ENCODE measurements around the gene NEK6.
A peak's percentile ranks its signal among the peaks of the same experiment; 100 is the strongest.
"Not testable (repeated sequence)": the region's sequence is repeated elsewhere in the genome, so short reads cannot be mapped to it uniquely, and the experiment has no call there.

NEK6 gene

DNA sequence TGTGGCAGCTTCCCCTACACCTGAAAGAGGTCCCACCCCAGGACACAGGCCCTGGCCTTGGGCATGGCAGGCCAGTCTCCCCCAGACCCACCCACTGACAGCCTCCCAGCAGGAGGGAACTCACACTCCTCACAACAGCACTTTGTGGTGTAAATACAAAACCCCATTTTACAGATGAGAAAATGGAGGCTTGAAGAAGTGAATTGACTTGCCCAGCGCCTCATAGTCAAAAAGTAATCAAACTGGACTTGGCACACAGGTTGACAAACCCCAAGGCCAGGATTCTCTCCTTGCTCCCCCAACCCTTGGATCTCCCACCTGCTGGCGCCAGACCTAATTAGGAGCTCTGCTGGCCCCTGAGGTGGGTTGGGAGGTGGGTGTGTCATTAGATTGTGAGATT is 29.2 kb upstream of the NEK6 start:
- DNase-seq (ENCODE audit: low spot score), result no peak

GRCh38 chr9:124231095-124231737 is 26.5 kb upstream of the NEK6 start:
- no peak for DNase-seq (ENCODE audit: low spot score)

GRCh38 chr9:124238546-124239140 is 19.1 kb upstream of the NEK6 start:
- no peak for DNase-seq (ENCODE audit: low spot score)

GRCh38 chr9:124239249-124240073 is 18.3 kb upstream of the NEK6 start:
- no peak for DNase-seq (ENCODE audit: low spot score)

DNA sequence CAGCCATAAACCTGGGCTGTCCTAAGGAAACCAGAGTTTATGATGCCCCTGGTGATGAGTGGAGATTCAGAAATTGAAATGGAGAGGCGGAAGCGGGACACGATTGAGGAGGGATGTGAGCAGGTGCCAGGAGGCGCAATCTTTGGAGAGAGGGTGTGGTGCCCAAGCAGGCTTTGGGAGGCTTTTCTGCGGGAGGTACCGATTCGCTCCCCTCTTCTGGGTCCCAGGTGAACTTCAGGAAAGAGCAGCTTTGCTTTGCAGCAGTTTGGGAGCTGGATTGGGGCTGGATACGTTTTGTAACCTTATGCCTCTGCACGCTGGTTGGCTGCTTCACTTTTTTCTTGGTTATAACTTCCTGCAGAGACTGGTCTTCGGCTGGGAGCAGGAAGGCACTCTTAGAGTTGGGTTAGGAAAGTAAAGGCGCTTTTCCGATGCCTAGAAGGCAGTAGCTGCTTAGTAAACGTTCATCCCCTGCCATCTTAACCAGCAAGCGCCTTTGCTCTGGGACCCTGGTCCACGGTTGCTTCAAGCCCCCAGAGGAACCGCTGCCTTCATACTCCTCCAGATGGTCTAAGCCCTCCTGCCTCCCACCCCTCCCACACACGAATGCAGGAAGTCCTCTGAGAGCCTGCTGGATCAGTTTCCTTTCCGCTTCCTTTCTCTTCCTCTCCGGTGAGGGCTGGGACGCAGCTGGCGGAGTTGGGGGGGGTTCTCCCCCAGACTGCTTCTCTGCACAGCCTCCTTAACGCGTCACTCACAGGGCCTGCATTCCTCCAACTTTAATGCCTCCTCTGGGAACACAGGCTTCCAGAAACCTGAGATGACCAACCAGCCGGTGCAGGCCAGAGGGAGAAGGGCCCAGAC is 15.2 kb upstream of the NEK6 start:
- no peak for DNase-seq (ENCODE audit: low spot score)

DNA sequence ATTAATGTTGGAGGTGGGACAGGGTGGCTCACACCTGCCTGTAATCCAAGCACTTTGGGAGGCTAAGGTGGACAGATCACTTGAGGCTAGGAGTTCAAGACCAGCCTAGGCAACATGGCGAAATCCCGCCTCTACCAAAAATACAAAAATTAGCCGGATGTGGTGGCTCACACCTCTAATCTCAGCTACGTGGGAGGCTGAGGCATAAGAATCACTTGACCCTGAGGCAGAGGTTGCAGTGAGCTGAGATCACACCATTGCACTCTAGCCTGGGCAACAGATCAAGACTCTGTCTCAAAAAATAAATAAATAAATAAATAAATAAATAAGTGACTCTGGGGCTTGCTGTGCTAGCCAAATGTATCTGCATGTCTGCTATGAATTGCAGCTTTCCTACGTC is 10.4 kb upstream of the NEK6 start:
- not testable (repeated sequence) for DNase-seq (ENCODE audit: low spot score)

DNA sequence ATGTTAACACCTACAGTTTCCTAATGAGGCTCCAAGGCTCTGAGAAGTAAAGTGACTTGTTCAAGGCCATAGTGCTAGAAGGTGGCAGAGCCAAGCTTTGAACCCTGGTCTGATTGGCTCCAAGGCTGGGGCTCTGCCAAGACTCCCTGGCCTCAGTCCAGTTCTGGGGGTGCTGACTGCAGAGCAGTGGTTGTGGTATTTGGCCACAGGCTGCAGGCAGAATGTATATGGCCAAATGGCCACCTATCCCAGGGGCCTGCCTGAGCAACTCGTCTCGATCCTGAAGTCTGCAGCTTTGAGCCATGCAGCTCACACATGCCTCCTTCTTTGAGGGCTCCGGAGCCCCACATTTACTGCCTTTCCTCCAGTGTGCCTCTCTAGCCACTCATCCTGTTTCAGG is 9.7 kb upstream of the NEK6 start:
- DNase-seq (ENCODE audit: low spot score), result no peak

DNA sequence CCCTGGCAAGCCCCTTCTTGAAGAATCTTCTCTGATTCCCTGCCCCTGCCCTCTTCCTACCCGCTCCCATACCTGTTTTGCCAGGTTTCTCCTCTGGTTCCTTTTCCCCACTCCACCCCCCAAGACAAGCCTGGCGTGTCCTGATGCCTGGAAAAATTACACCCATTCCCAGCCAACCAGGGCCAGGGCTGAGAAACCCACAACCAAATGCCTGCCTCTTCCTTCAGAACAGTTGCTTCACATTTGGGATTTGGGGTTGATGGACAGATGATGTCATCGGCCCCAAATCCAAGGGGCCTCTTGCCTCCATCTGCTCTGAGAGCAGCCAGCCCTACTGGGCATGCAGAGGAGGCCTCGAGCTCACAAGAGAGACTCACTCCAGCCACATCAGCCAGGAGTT is 8.8 kb upstream of the NEK6 start:
- DNase-seq (ENCODE audit: low spot score), result no peak

DNA sequence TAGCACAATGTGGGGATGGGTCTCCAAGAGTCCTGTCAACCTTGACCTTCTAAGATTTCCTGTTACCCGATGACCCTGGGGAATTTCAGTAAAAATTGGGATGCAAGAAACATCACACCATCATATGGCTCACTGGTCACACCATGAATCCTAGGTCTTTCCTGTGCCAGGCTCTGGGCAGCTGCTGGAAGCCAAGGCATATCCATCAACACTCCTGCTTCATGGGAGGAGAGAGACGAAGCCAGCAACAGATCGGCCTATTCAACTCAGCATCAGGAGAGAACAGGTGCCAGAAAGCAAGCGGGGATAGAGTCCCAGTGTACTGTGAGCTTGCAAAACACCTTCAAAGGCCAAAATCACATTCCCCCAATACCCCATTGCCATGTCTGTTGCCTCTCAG is 6.5 kb upstream of the NEK6 start:
- no peak for DNase-seq (ENCODE audit: low spot score)

- DNase-seq (ENCODE audit: low spot score), result peak; percentile 55
Measured at GRCh38 chr9:124251605-124252378, 6.0 kb upstream of the NEK6 start.

- not testable (repeated sequence) for DNase-seq (ENCODE audit: low spot score)
Measured at GRCh38 chr9:124252878-124253277, 4.9 kb upstream of the NEK6 start.

- DNase-seq (ENCODE audit: low spot score), result no peak
Measured at GRCh38 chr9:124254261-124254682, 3.5 kb upstream of the NEK6 start.

DNA sequence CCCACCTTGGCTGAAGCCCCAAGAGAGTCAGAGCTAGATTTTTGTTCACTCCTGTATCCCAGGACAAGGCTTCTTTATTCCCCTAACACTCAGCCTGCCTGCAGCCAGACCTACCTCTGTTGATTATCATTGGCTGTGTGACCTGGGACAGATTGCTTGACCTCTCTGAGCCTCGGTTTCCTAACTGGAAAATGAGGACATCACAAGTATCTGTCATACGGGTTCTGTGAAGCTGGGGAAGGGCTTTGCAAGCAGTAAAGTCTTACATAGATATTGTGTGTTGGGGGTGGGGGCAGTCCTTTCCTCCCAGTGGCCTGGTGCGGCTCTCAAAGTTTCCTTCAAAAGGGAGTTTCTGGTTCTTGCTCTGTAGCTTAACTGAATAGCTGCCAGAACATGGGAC is 2.5 kb upstream of the NEK6 start:
- DNase-seq (ENCODE audit: low spot score), result no peak

DNA sequence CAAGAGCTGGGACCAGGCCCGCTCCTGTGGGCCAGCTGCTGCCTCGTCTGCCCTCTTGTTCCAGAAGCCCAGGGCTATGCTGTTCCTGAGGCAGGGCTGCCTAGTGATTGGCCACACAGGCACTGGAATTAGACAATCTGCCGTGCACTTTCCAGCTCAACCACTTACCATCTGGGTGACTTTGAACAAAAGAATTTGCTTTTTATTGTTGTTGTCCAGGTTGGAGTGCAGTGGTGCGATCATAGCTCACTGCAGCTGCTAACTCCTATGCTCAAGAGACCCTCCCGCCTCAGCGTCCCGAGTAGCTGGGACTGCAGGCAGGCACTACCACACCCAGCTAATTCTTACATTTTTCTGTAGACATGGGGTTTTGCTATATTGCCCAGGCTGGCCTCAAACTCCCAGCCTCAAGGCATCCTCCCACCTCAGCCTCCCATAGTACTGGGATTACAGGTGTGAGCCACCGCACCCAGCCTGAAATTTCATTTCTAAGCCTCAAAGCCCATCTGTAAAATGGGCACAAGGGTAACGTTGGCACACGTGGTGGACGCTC is 1.2 kb upstream of the NEK6 start:
- no peak for DNase-seq (ENCODE audit: low spot score)

DNA sequence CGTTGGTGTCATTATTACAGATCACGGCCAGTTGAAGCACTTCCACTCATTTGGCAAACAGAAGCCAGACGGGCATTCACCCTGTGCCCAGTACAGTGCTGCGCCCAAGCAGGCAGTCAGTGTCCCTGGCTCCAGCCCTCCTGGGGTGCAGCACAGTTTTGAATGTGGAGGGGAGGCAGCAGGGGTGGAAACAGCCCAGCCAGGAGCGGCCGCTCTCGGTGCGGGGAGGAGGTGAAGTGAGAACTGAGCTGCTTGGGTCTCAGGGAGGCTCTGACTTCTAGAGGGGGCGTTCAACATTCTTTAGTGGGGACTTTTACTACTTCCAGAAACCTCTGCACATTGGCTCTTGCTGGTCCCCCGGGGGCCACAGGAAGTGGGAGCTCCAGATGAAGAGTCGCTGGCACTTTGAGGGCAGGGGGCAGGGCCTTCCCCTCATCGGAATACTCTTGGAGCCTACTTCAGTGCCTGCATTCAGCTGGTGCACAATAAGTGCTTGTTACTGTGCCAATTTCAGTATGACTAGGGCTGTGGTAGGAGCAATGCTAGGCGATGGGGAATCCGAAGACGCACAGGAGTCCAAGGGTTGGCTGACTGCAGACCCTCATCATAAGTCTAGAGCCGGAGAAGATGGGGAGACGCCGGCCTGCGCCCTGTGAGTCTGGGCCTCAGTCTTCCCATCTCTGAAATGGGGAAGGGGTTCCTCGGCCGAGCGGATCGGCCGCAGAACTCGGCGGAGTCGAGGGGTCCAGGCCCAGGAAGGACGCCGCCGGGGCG is 492 bp upstream of the NEK6 start:
- no peak for DNase-seq (ENCODE audit: low spot score)

DNA sequence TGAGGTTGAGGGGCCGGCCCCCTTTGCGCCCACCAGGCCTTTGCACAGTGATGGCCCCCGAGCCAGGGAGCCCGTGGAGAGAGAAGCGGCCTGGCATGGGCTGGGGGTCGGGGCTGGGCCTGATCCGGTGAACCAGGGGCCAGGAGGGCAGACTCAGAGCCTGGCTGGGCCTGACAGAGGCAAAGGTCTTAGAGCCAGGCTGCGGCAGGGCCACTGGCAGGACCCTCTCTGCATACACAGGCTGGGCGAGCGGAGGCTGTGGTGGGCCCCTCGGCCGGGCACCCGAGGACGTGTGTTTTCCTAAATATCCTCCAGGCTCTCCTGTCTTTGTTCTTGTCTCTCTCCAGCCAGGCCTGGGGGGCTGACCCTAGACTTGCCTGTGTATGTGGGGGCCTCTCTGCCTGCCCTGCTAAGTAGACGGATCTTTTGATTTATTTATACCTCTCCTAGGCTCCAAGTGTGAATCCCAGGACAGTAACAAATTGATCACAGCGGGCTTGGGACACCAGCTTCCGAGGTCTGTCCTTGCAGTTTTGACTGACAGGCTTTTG is 933 bp downstream of the NEK6 start:
- no peak for DNase-seq (ENCODE audit: low spot score)

GRCh38 chr9:124259158-124259808 is 1.5 kb downstream of the NEK6 start:
- peak; percentile 64 for DNase-seq (ENCODE audit: low spot score)

GRCh38 chr9:124260769-124261603 is 3.2 kb downstream of the NEK6 start:
- DNase-seq (ENCODE audit: low spot score), result no peak
